Esophagus muscularis mucosa (tissue), 4 donors: ENCODE results near the gene FGD2. TPM values are rescaled to one million over a fixed set of nuclear protein-coding genes. Genes with fewer than 3 reads are reported as not detected.
A peak's percentile ranks its signal among the peaks of the same experiment; 100 is the strongest.

Experiments used
- DNase-seq: peaks from one replicate; pipeline ENCODE4 v3.0.0-alpha.2; 2017; ENCODE audit errors: extremely low spot score
- H3K27ac ChIP-seq, 4 donors: fragments of 200-600 bp; sonication (generic); replicated peaks in 1 of 4; 1 replicate in 3 of 4; 2 replicates in 1 of 4; pipeline ENCODE4 v1.5.1; 2016 to 2019; ENCODE audit warnings: mild to moderate bottlenecking in 1 of 4
- H3K27me3 ChIP-seq, 4 donors: fragments of 200-600 bp; sonication (generic); one replicate each; pipeline versions ENCODE4 v1.5.1 to v1.6.0; 2016 to 2019
- H3K36me3 ChIP-seq, 4 donors: fragments of 200-600 bp; sonication (generic); one replicate each; pipeline ENCODE4 v1.5.1; 2016 to 2019
- H3K4me1 ChIP-seq, 4 donors: fragments of 200-600 bp; sonication (generic); one replicate each; pipeline ENCODE4 v1.5.1; 2016 to 2019
- H3K4me3 ChIP-seq, 4 donors: fragments of 200-600 bp; sonication (generic); 1 replicate in 2 of 4; 2 replicates in 2 of 4; pipeline ENCODE4 v1.5.1; 2016 to 2019; ENCODE audit warnings: mild to moderate bottlenecking in 4 of 4, moderate library complexity in 1 of 4
- H3K9me3 ChIP-seq, 4 donors: fragments of 200-600 bp; sonication (generic); 1 replicate in 3 of 4; 2 replicates in 1 of 4; pipeline ENCODE4 v1.5.1; 2016 to 2019
- CTCF ChIP-seq, 3 experiments: fragments of 200-600 bp in 2 of 3; fragments of 450-650 bp in 1 of 3; sonication (generic) in 2 of 3; IDR thresholded peaks; one replicate each; pipeline ENCODE4 v1.5.1; 2017 to 2019; ENCODE audit warnings: antibody characterized with exemption in 3 of 3, mild to moderate bottlenecking in 2 of 3, moderate library complexity in 1 of 3
- EP300 ChIP-seq: sonication (generic); formaldehyde crosslinking; IDR thresholded peaks from one replicate; pipeline ENCODE4 v1.6.1; 2017; ENCODE audit warnings: antibody characterized with exemption
- POLR2A ChIP-seq: fragments of 450-650 bp; IDR thresholded peaks from one replicate; pipeline ENCODE4 v1.6.1; 2017; ENCODE audit warnings: antibody characterized with exemption, moderate library complexity, mild to moderate bottlenecking, low read depth
- POLR2AphosphoS5 ChIP-seq, 2 donors: sonication (generic); formaldehyde crosslinking; IDR thresholded peaks; one replicate each; pipeline ENCODE4 v1.6.1; 2017; ENCODE audit warnings: antibody characterized with exemption in 2 of 2
- WGBS: methylation state at CpG from one replicate; pipeline ENCODE4 v1.1.5; 2018; 5-methylcytosine and 5-hydroxymethylcytosine counted together
- intact Hi-C: fragments of 100-400 bp; cut with DNase I; formaldehyde crosslinking; loops from one replicate; pipeline ENCODE4 v1.15.1; 2023
- total RNA-seq, 4 donors: library from RNA; depleted of rRNA; stranded (reverse); fragments of >200 nt; gene quantifications; one replicate each; pipeline versions ENCODE4 v1.1.0 to v1.2.1, GENCODE V29; 2016

FGD2 gene
- total RNA-seq, 4 donors from 2014 or later, result 13.9 to 23.1 (median 19.3) TPM

GRCh38 chr6:37006793-37007339, 1.4 kb downstream of the FGD2 start:
- Histone ChIP-seq H3K36me3 (no peaks in the 10 kb centered on the region), H3K27ac (peak overlapping the region in 1 of 4 donors; percentile 2), H3K4me3 (peak overlapping the region; percentile 29 to 49 (median 34)), H3K27me3 (no peaks in the 10 kb centered on the region), H3K4me1 (no peaks in the 10 kb centered on the region), H3K9me3 (no peaks in the 10 kb centered on the region)
- no peak for DNase-seq
- WGBS, result 72% methylated on average over 5 of the region's 5 CpGs
- intact Hi-C loops, result no loop called here
- TF ChIP-seq EP300 (no peak), CTCF (IDR thresholded peaks at IDR 0.05) (no peak), POLR2A (no peak), POLR2AphosphoS5 (IDR thresholded peaks at IDR 0.05) (no peak)

GRCh38 chr6:37007340-37008043, 2.0 kb downstream of the FGD2 start:
- intact Hi-C loops, result no loop called here
- Histone ChIP-seq H3K9me3 (no peaks in the 10 kb centered on the region), H3K27ac (peak overlapping the region in 1 of 4 donors; percentile 10), H3K4me1 (no peaks in the 10 kb centered on the region), H3K27me3 (no peaks in the 10 kb centered on the region), H3K4me3 (peak overlapping the region; percentile 20 to 49 (median 32)), H3K36me3 (no peaks in the 10 kb centered on the region)
- DNase-seq, result no peak
- TF ChIP-seq CTCF (IDR thresholded peaks at IDR 0.05), result no peak
- no peak for TF ChIP-seq POLR2A
- no peak for TF ChIP-seq POLR2AphosphoS5 (IDR thresholded peaks at IDR 0.05)
- 76% methylated on average over 12 of the region's 12 CpGs for WGBS

- 88% methylated on average over 12 of the region's 15 CpGs for WGBS
- intact Hi-C loops, result no loop called here
- no peaks in the 10 kb centered on the region for H3K9me3 ChIP-seq
- no peaks in the 10 kb centered on the region for H3K36me3 ChIP-seq
- H3K27me3 ChIP-seq, result no peaks in the 10 kb centered on the region
- H3K27ac ChIP-seq, result peak overlapping the region in 2 of 4 donors; percentile 10 to 26
- DNase-seq, result no peak
- peak overlapping the region in 1 of 4 donors; percentile 20 for H3K4me3 ChIP-seq
- no peaks in the 10 kb centered on the region for H3K4me1 ChIP-seq
- no peak for TF ChIP-seq EP300
- no peak for TF ChIP-seq POLR2A
- TF ChIP-seq POLR2AphosphoS5 (IDR thresholded peaks at IDR 0.05), result no peak
- no peak for TF ChIP-seq CTCF (IDR thresholded peaks at IDR 0.05)
Observed at GRCh38 chr6:37008484-37009465, 3.3 kb downstream of the FGD2 start.

DNA sequence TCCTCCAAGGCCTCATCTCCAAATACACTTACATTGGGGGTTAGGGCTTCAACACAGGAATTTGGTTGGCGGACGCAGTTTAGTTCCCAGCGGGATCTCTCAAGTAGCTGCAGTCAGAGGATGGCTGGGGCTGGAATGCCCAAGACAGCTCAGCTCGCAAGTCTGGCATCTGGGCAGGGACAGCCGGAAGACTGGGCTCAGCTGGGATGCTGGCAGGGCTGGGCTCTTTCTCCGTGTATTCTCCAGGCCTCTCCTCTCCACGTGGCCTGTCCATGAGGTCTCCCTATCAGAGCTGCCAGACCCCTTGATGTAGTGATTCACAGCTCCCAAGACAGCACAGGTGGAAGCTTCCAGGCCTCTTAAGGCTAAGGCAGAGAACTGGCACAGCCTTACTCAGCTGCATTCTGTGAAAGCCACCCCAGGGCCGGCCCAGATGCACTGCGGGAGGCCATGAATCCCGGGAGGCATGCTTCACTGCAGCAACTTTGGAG, 5.0 kb downstream of the FGD2 start:
- H3K9me3 ChIP-seq, result no peaks in the 10 kb centered on the region
- intact Hi-C loops, result no loop called here
- DNase-seq, result no peak
- peaks cover 0 to 5% (median 0%) of the 10 kb centered on the region in 4 donors for H3K36me3 ChIP-seq
- no peak overlapping the region for H3K4me3 ChIP-seq
- TF ChIP-seq POLR2AphosphoS5 (IDR thresholded peaks at IDR 0.05) (no peak), POLR2A (no peak), CTCF (IDR thresholded peaks at IDR 0.05) (no peak), EP300 (no peak)
- H3K27ac ChIP-seq, result no peak overlapping the region
- 95% methylated on average over 9 of the region's 10 CpGs for WGBS
- H3K27me3 ChIP-seq, result no peaks in the 10 kb centered on the region
- no peaks in the 10 kb centered on the region for H3K4me1 ChIP-seq
